Body of pancreas (tissue), 4 donors: ENCODE data around the gene GOLGA6L10.
"Not testable (repeated sequence)": the region's sequence is repeated elsewhere in the genome, so short reads cannot be mapped to it uniquely, and the experiment has no call there.

Experiments
- POLR2A ChIP-seq, 3 donors: fragments of 450-650 bp; IDR thresholded peaks; one replicate each; pipeline ENCODE4 v1.6.1; 2016; ENCODE audit warnings: antibody characterized with exemption in 3 of 3, mild to moderate bottlenecking in 2 of 3
- TF ChIP-seq, protein P1 (sequence below), 7 experiments: fragments of 450-650 bp in 4 of 7; fragments of 200-600 bp in 3 of 7; sonication (generic) in 3 of 7; IDR thresholded peaks; one replicate each; pipeline ENCODE4 v1.5.1; 2016 to 2019; ENCODE audit warnings: antibody characterized with exemption in 7 of 7

DNA sequence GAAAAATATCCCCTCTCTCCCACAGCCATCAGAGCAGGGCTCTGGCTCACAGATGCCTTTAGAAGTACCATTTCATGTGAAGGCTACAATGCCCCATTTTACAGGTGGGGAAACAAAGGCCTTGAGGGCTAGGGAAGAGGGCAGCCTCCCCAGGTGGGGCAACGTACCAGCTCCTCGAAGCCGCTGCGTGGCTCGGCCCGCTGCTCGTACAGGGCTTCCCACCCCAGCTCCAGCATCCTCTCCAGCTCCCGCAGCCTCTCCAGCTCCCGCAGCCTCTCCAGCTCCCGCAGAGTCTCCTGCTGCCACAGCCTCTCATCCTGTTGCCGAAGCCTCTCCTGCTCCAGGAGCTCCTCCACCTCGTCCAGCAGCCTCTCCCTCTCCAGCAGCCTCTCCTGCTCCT, 4.9 kb downstream of the GOLGA6L10 start:
- TF ChIP-seq, protein P1, sequence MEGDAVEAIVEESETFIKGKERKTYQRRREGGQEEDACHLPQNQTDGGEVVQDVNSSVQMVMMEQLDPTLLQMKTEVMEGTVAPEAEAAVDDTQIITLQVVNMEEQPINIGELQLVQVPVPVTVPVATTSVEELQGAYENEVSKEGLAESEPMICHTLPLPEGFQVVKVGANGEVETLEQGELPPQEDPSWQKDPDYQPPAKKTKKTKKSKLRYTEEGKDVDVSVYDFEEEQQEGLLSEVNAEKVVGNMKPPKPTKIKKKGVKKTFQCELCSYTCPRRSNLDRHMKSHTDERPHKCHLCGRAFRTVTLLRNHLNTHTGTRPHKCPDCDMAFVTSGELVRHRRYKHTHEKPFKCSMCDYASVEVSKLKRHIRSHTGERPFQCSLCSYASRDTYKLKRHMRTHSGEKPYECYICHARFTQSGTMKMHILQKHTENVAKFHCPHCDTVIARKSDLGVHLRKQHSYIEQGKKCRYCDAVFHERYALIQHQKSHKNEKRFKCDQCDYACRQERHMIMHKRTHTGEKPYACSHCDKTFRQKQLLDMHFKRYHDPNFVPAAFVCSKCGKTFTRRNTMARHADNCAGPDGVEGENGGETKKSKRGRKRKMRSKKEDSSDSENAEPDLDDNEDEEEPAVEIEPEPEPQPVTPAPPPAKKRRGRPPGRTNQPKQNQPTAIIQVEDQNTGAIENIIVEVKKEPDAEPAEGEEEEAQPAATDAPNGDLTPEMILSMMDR (IDR thresholded peaks at IDR 0.05) = not testable (repeated sequence)
- TF ChIP-seq POLR2A (IDR thresholded peaks at IDR 0.05) = not testable (repeated sequence)
